Transverse colon (tissue), 4 donors: ENCODE results near the gene TRDN. TPM values are rescaled to one million over a fixed set of nuclear protein-coding genes. Genes with fewer than 3 reads are reported as not detected.

Source experiments
- DNase-seq: peaks from one replicate; pipeline ENCODE4 v3.0.0-alpha.2; 2019
- H3K27ac ChIP-seq, 4 donors: fragments of 200-600 bp; sonication (generic); 2 replicates each; pipeline ENCODE4 v1.5.1; 2016 to 2018; ENCODE audit warnings: inconsistent platforms in 4 of 4
- H3K27me3 ChIP-seq: fragments of 200-600 bp; sonication (generic); 2 replicates; pipeline ENCODE4 v1.5.1; 2017; ENCODE audit warnings: inconsistent platforms
- H3K36me3 ChIP-seq, 4 donors: fragments of 200-600 bp; sonication (generic); 2 replicates each; pipeline ENCODE4 v1.5.1; 2017 to 2019; ENCODE audit warnings: inconsistent platforms in 4 of 4
- H3K4me1 ChIP-seq, 4 donors: fragments of 200-600 bp; sonication (generic); 2 replicates each; pipeline ENCODE4 v1.5.1; 2017 to 2020; ENCODE audit warnings: inconsistent platforms in 4 of 4
- H3K4me3 ChIP-seq, 4 donors: fragments of 200-600 bp; sonication (generic); 1 replicate in 1 of 4; 2 replicates in 3 of 4; pipeline versions ENCODE4 v1.5.1 to v1.6.1; 2017 to 2019; ENCODE audit warnings: inconsistent platforms in 4 of 4
- H3K9me3 ChIP-seq, 2 donors: fragments of 200-600 bp; sonication (generic); 2 replicates each; pipeline ENCODE4 v1.5.1; 2017 to 2019; ENCODE audit warnings: inconsistent platforms in 2 of 2
- EP300 ChIP-seq: sonication (generic); formaldehyde crosslinking; IDR thresholded peaks from one replicate; pipeline ENCODE4 v1.6.1; 2017; ENCODE audit warnings: antibody characterized with exemption, low read depth
- POLR2A ChIP-seq: fragments of 450-650 bp; IDR thresholded peaks from one replicate; pipeline ENCODE4 v1.6.1; 2016; ENCODE audit warnings: antibody characterized with exemption, mild to moderate bottlenecking, moderate library complexity
- POLR2AphosphoS5 ChIP-seq, 3 donors: sonication (generic); formaldehyde crosslinking; IDR thresholded peaks; one replicate each; pipeline ENCODE4 v1.6.1; 2016; ENCODE audit warnings: antibody characterized with exemption in 3 of 3
- WGBS, 2 donors: methylation state at CpG; one replicate each; pipeline ENCODE4 v1.1.5; 2018; ENCODE audit warnings: low coverage in 1 of 2; 5-methylcytosine and 5-hydroxymethylcytosine counted together
- in situ Hi-C, 4 donors: fragments of 200-750 bp; cut with MboI; loops; one replicate each; pipeline versions ENCODE4 v1.15.0 to v1.15.1; 2017; ENCODE audit warnings: low sequenced_read_pairs in 3 of 4, low pct_ligation_motif_present in 1 of 4, low pct_unique_long_range_greater_than_20kb in 1 of 4
- intact Hi-C: fragments of 100-400 bp; cut with DNase I; formaldehyde crosslinking; loops from one replicate; pipeline ENCODE4 v1.15.1; 2023; ENCODE audit warnings: low total_unique reads
- total RNA-seq, 4 donors: library from RNA; depleted of rRNA; stranded (reverse); fragments of >200 nt; gene quantifications; one replicate each; pipeline ENCODE4 v1.1.0, GENCODE V29; 2016
- TF ChIP-seq, protein P1 (sequence below), 5 experiments: fragments of 200-600 bp in 3 of 5; fragments of 450-650 bp in 2 of 5; sonication (generic) in 3 of 5; IDR thresholded peaks; 1 replicate in 2 of 5; 2 replicates in 3 of 5; pipeline ENCODE4 v1.5.1; 2016 to 2017; ENCODE audit warnings: antibody characterized with exemption in 5 of 5, inconsistent platforms in 3 of 5, mild to moderate bottlenecking in 2 of 5, moderate library complexity in 1 of 5

Gene TRDN
- total RNA-seq, 4 donors from 2014 or later = 0.14 TPM; not detected in 3

DNA sequence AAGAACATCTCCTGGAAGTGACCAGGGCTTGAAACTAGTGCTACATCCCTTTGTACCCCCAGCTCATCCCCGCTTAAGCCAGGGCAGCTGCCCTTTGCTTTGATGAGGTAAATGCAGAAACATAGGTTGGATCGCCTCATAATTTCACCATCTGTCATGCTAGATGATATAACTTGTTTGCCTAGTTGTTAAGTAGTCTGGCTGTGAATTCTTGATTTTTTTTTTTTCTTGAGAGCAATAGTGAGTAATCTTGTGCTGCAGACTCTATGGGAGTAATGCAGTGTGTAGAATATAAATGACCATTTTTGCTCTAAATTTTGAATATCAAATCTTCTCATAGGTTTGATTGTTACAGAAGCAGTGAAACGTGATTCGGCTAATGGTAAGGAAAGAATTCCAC lies 4.1 kb downstream of the TRDN start:
- no peaks in the 10 kb centered on the region for H3K36me3 ChIP-seq
- no peak overlapping the region for H3K4me3 ChIP-seq
- H3K4me1 ChIP-seq = no peaks in the 10 kb centered on the region
- TF ChIP-seq POLR2AphosphoS5 (IDR thresholded peaks at IDR 0.05) (no peak), EP300 (no peak), POLR2A (no peak)
- TF ChIP-seq, protein P1, sequence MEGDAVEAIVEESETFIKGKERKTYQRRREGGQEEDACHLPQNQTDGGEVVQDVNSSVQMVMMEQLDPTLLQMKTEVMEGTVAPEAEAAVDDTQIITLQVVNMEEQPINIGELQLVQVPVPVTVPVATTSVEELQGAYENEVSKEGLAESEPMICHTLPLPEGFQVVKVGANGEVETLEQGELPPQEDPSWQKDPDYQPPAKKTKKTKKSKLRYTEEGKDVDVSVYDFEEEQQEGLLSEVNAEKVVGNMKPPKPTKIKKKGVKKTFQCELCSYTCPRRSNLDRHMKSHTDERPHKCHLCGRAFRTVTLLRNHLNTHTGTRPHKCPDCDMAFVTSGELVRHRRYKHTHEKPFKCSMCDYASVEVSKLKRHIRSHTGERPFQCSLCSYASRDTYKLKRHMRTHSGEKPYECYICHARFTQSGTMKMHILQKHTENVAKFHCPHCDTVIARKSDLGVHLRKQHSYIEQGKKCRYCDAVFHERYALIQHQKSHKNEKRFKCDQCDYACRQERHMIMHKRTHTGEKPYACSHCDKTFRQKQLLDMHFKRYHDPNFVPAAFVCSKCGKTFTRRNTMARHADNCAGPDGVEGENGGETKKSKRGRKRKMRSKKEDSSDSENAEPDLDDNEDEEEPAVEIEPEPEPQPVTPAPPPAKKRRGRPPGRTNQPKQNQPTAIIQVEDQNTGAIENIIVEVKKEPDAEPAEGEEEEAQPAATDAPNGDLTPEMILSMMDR (IDR thresholded peaks at IDR 0.05) = no peak
- WGBS, 2 donors = 71 to 76% methylated on average over 4 of the region's 4 CpGs
- H3K27ac ChIP-seq = no peak overlapping the region
- intact Hi-C loops = no loop called here
- H3K27me3 ChIP-seq = no peaks in the 10 kb centered on the region
- in situ Hi-C loops = no loop called here
- H3K9me3 ChIP-seq = no peaks in the 10 kb centered on the region
- no peak for DNase-seq

DNA sequence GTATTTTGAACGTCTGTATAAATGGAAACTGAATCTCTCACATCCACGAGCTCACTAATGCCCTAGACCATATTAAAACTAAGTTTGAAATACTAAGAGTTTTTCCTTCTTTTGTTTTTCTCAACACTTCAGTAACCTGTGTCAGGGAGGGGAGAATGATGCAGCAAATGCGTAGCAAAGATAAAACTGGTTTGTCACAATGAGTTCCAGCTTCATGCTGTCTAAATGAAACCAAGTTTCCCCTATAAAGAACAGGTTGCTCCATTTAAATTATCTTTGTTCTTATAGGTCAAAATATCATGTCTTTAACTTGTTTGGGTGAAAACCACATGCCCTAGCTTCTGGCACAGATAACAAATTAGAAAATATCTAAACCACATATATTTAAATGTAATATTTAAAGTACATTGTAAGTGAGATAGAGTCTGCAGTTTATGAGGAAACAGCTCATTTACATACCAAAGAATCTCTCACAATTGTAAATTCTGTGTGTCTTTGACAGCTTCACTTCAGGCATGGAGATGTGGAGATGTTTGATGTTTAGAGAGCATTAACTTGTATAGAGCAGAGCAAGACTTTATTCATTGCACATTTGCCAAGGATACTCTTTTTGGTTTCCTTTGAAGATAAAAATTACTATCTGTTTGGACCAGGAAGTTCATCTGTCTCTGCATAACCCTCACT lies 7.3 kb downstream of the TRDN start:
- no peak for TF ChIP-seq EP300
- TF ChIP-seq, protein P1 (IDR thresholded peaks at IDR 0.05) = no peak
- no peak for TF ChIP-seq POLR2A
- TF ChIP-seq POLR2AphosphoS5 (IDR thresholded peaks at IDR 0.05) = no peak
- Histone ChIP-seq H3K9me3 (no peaks in the 10 kb centered on the region), H3K27ac (no peak overlapping the region), H3K4me1 (no peaks in the 10 kb centered on the region), H3K36me3 (no peaks in the 10 kb centered on the region), H3K27me3 (no peaks in the 10 kb centered on the region), H3K4me3 (no peak overlapping the region)
- 49 to 51% methylated on average over 3 of the region's 3 CpGs for WGBS, 2 donors
- no peak for DNase-seq
- in situ Hi-C loops = no loop called here
- intact Hi-C loops = no loop called here

DNA sequence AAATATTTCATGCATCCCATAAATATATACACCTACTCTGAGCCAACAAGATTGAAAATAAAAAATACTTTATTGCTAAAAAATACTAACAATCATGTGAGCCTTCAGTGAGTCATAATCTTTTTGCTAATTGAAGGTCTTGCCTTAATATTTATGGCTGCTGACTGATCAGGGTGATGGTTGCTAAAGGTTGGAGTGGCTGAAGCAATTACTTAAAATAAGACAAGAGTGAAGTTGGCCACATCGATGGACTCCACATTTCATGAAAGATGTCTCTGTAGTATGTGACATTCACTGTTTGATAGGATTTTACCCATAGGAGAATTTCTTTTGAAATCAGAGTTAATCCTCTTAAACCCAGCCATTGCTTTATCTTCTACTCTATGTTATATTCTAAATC lies 11.1 kb downstream of the TRDN start:
- Histone ChIP-seq H3K27ac (no peak overlapping the region), H3K4me1 (no peaks in the 10 kb centered on the region), H3K9me3 (no peaks in the 10 kb centered on the region), H3K4me3 (no peak overlapping the region), H3K36me3 (no peaks in the 10 kb centered on the region), H3K27me3 (no peaks in the 10 kb centered on the region)
- TF ChIP-seq EP300 = no peak
- TF ChIP-seq, protein P1 (IDR thresholded peaks at IDR 0.05) = no peak
- no peak for TF ChIP-seq POLR2A
- TF ChIP-seq POLR2AphosphoS5 (IDR thresholded peaks at IDR 0.05) = no peak
- in situ Hi-C loops = no loop called here
- 77 to 90% methylated on average over 1 of the region's 1 CpG for WGBS, 2 donors
- no peak for DNase-seq
- intact Hi-C loops = no loop called here

DNA sequence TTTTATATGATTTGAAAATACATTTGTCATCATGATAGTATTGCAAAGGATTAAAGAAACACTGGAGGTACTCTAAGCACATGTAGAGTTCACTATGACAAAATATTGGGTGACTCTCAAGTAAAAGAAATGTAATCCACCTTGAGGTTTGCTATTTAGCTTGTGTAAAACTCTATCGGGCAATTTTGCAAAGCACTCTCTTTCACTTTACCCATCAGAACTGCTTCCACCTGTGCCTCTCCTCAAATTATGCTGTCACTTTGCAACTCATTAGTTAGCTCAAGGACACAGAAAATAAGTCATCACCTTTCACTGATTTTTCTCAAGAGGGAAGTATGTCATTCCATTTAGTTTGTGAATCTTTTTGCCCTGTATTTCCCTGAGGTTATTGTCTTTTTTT lies 14.0 kb downstream of the TRDN start:
- Histone ChIP-seq H3K9me3 (no peaks in the 10 kb centered on the region), H3K4me3 (no peak overlapping the region), H3K36me3 (no peaks in the 10 kb centered on the region), H3K27ac (no peak overlapping the region), H3K27me3 (no peaks in the 10 kb centered on the region), H3K4me1 (no peaks in the 10 kb centered on the region)
- no peak for TF ChIP-seq EP300
- TF ChIP-seq POLR2AphosphoS5 (IDR thresholded peaks at IDR 0.05) = no peak
- TF ChIP-seq, protein P1 (IDR thresholded peaks at IDR 0.05) = no peak
- TF ChIP-seq POLR2A = no peak
- in situ Hi-C loops = no loop called here
- no peak for DNase-seq
- 81 to 83% methylated on average over 1 of the region's 1 CpG for WGBS, 2 donors
- intact Hi-C loops = no loop called here
